ENCODE measurements around the gene LSMEM2.
A peak's percentile ranks its signal among the peaks of the same experiment; 100 is the strongest.

LSMEM2 gene

DNA sequence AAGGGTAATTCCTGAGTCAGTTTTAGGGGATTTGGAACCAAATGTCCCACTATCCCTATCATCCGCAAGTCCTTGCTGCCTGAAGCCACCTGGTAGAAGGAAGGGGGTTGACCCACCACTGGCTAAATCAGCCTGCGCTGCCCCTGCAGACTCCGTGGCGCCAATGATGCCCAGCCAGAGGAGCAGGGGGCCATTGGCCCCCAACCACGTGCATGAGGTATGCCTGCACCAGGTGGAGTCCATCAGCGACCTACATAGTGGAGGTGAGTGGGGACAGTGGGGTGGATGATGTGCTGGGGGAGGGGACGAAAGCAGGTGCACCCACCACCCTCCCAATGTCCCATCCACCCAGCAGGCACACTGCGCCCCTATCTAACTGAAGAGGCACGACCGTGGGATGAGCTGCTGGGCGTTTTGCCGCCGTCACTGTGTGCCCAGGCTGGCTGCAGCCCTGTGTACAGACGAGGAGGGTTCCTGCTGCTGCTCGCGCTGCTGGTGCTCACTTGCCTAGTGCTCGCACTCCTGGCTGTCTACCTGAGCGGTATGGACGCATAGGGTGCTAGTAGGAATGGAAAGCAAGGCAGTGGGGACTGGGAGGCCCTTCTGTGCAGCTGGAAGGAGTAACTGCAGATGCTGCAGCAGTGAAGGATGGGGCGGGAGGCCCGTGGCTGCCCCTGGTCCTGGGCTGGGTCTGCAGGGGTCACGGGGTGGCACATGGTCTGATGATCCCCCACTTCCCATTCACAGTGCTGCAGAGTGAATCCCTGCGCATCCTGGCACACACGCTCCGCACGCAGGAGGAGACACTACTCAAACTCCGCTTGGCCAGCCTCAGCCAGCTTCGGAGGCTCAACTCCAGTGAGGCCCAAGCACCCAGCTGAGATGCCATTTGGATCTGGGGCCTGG lies 7.7 kb downstream of the LSMEM2 start:
- no peak for FAIRE-seq

DNA sequence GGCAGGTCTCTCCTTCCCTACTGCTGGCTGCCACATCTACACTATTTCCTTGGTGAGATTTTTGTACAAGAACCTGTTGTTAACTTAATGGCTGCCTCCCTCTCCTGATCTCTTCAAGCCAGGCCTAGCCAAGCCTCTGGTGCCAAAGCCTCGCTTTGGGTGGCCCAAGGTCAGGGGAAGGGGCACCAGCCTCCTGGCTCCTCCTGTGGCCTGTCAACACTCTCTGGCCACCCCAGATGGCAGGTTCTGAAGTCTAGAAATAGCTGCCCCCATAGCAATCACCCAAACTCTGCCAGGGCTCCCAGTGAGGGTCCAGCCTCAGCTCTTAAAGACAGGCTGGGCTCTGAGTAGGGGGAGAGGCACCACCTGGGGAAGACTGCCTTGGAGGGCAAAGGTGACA lies 8.4 kb downstream of the LSMEM2 start:
- FAIRE-seq = no peak

DNA sequence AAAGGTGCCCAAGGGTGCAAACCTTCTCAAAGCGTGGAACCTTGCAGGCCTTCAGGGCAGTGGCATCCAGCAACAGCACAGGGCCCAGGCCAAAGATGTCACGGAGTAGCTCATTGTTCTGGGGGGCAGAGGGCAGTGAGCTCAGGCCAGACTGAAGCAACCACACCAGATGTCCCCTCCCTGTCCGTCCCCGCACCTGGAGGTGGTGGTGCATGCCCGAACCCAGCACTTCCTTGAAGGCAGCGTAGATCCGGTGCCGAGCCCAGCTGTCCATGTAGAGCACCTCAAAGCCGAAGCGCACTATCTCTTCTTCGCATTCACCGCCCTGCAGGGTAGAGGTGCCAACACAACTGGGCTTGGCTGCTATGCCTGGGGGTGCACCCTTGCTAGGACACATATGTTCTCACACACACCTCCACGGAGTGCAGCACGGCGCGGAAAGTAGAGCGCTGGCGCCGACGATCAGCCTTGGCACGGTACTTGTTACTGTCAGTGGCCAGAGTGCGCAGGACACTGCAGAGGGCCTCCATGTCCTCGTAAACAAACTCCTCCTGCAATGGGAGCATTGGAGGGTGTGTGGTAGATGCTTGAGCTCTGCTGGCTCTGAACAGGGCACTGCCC lies 9.6 kb downstream of the LSMEM2 start:
- FAIRE-seq = no peak

GRCh38 chr3:50289130-50289529 lies 10.2 kb downstream of the LSMEM2 start:
- no peak for FAIRE-seq

DNA sequence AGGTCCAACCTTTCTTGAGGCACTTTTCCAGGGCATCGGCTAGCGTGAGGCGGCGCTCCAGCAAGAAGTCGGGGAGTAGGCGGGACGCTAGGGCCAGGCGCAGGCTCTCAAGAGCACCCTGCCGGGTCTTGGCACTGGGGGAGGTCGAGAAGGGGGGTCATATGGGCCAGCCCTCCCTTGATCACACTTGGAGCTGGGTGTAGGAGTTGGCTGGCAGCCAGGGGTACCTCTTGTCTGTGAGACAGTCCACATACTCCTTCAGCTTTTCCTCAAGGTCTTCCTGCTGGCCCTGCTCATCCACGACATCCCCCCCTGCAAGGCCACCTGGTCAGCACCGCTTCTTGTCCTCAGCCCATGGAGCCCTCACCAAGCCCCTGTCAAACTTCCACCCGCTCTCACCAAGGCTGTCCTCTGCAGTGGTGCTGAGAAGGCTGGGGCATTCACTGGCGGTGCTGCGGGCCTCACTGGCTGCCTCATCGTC lies 11.3 kb downstream of the LSMEM2 start:
- no peak for FAIRE-seq

GRCh38 chr3:50292159-50293078 lies 13.5 kb downstream of the LSMEM2 start, which contains the start of gene IFRD2:
TSS of gene IFRD2 (minus strand) at chr3:50292429. CDS start at chr3:50292274, 155 bp downstream.
- peak; percentile 97 for FAIRE-seq

DNA sequence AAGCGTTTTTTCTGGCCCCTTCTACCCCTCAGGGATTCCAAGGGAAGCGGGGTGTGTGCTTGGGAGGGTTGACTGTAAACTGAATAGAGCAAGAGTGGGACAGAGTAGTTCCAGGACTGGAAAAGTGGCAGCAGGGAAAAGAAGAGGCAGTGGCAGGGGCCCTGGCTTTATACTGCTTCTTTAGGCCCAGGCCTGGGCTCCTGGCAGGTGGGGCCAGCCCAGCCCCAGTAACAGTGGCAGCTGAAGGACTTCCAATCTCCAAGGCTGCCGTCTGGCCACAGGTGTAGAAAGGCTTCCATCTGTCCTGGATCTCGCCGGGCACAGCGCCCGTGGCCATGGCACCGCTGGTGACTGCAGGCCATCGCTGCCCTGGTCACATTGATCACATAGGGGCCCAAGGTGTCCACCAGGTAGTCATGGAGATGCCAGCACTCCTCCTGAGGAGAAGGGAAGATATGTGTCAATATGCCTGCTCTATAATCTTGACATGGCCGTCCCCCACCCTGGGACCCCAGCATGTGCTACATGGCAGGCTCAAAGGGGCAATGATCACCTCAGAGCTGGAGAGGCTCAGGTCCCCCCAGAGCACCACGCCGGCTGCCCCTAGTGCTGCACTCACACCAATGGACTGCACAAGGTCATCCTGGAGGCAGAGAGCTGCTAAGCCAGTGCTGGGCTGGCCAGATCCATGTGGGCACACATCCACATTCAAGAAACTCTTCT lies 14.4 kb downstream of the LSMEM2 start:
- FAIRE-seq = no peak

- FAIRE-seq = no peak
Measured at GRCh38 chr3:50294089-50294488, 15.2 kb downstream of the LSMEM2 start.

- no peak for FAIRE-seq
Measured at GRCh38 chr3:50294492-50295403, 15.9 kb downstream of the LSMEM2 start.

DNA sequence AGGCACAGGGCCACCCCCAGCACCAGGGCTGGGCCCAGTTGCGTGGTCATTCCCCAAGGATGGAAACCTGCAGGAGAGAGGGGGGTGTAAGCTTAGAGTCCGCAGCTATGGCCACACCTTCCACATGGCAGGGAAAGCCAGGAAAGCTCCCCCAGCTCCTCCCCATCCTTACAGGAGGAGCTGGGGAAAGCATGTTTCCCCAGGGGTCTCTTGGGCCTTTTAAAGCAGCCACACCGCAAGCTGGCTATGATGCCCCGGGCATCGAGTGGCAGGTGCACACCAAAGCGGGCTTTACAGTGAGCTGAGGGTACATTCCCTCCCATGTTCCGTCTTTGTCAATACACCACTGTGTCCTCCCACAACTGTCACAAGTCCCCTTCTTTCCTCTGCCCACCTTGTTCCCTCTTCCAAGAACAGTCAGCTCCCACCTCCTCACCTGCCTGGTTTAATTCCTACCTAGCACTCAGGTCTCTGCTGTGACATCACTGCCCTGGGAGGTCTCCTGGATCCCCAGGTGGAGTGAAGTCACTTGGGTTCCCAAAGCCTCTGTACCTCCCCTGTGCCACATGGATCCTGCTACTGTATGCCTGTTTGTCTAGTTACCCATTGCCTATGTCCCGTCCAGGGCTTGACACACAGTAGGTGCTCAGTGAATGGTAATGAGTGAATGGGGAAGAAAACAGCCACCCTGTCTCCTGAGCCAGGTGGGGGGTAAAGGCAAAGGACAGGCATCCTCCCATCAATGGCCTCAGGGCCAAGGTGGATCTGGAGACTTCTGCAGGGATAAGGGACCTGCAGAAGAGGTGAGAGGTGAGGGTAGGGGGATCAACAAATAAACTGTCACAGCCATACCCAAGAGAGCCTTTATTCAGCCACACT lies 16.9 kb downstream of the LSMEM2 start:
- FAIRE-seq = no peak

DNA sequence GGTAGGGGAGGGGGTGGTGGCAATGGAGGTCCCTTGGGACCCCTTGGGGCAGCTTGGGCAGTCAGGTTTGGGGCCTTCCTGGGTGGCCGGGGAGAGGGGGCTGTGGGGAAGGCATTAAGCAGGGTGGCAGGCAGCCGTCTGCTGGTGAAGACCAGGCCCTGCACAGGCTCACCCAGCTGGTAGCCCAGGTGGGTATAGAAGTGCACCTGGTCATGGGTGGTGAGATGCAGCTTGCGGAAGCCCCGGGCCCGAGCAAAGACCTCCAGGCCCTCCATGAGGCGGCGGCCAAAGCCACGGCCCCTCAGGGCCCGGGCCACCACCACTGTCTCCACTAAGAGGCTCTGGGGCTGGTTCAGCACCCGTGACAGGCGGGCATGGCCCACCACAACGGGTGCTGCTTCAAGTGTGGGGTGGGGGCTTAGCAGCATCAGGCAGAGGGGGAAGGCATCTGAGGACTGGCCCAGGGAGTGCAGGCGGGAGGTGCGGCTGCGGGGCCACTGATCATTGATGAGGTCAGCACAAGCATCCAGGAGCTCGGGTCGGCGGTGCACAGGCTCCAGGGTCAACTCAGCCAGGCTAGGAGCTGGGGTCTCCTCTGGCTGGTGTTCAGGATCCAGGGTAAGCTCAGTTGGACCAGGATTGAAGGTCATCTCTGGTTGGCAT lies 18.0 kb downstream of the LSMEM2 start:
- FAIRE-seq = no peak

DNA sequence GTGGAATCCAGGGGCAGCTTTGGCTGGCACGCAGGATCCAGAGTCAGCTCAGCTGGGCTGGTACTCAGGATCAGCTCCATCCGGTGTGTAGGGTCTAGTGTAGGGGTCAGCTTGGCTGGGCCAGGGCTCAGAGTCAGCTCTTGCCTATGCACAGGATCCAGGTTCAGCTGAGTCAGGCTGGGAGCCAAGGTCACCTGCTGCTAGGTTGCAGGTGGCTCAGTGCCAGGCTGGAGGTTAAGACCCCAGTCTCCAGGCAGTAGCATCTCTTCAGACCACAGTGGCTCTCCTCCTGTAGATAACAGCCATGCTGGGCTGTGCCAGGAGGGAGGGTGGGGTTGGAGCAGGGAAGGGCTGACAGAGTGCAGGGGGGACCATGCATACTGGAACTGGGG lies 18.5 kb downstream of the LSMEM2 start:
- FAIRE-seq = no peak

GRCh38 chr3:50297896-50298725 lies 19.2 kb downstream of the LSMEM2 start:
- no peak for FAIRE-seq

DNA sequence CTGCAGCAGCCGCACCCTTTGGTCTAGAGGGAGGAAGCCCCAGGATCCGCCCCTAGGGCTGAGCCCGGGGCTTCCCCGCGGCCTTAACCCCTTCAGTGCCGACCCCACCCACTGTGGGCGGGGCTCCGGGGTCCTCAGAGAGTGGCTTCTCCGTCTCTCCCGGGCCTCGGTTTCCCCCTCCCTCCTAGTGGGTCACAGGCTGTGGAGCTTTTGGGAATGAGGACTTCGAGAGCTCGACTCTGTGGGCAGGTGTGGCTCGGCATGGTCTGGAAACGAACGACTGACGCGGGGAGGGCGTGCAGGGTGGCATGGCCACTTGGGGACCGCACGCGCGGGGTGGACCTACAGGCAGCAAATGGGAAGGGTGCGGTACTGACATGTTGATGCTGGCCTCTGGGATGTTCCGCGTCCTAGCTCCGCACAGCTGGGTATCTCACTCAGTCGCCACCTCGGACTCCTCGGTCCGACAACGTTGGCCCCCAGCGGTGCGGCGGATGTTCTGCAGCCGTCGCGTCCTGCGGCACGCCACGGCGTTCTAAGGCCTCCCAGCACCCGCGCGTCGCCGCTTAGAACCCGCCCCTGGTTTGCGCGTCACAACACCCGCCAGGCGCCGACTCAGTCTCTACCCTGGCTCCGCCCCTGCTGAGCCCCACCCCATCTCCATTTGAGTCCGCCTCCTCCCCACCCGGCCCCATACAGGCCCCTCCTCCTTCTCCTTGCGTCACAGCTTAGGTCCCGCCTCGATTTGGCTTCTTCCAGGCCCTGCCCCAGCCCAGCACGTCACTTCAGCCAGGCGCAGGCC lies 20.1 kb downstream of the LSMEM2 start, which contains the start of the genes HYAL3 and NAA80:
TSS of gene HYAL3 (minus strand) at position 570 of the 802 bp plus-strand sequence. CDS start 3,803 bp downstream, outside the sequence.
TSS of gene NAA80 (minus strand) at position 570 of the 802 bp plus-strand sequence. CDS start 1,942 bp downstream, outside the sequence.
- FAIRE-seq = peak; percentile 99

- FAIRE-seq = no peak
Measured at GRCh38 chr3:50299638-50299928, 20.7 kb downstream of the LSMEM2 start.

DNA sequence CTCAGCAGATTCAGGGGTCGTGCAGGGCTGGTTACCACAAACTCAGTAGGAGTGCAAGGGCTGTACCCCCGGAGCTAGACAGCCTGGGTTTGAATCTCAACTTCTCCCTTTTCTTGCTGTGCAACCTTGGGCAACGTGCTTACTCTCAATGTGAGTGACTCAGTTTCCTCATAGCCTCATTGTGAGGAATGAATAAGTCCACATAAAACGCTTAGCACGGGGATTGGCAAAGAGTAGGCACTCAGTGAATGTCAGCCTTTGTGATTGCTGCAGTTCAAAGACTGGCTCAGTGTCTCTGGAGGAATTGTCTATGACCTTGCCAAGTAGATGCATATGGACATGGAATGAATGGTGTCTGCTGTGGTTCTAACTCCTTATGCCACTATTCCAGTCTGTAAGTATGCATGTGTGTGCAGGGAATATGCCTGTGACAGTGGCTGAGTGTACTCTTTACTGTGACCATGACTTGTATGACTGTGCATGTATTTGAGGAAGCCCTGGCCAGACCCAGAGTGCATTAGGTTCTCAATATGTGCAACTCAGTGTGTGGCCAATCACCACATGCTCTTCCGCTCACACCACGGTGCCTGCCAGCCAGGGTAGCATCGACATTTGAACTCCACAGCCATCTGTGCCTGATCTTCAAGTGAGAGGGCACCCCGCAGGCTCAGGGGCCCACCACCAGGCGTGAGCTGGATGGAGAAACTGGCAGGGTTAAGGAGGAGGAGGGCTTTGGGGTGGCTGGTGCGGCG lies 21.2 kb downstream of the LSMEM2 start:
- no peak for FAIRE-seq
